Kidney epithelial cell (primary cell): ENCODE measurements around the gene AIF1L. TPM values are rescaled to one million over a fixed set of nuclear protein-coding genes. Genes with fewer than 3 reads are reported as not detected.

Source experiments
- DNase-seq: peaks from one replicate; pipeline ENCODE4 v3.0.0-alpha.2; 2010; ENCODE audit warnings: low read depth
- H3K27me3 ChIP-seq: 2 replicates; pipeline ENCODE4 v1.6.0; 2011; ENCODE audit warnings: low read length; ENCODE audit not compliant: control insufficient read depth, insufficient read depth
- H3K36me3 ChIP-seq: 2 replicates; pipeline ENCODE4 v1.5.1; 2011; ENCODE audit warnings: low read length; ENCODE audit not compliant: control insufficient read depth, insufficient read depth
- H3K4me3 ChIP-seq: 2 replicates; pipeline ENCODE4 v1.5.1; 2011; ENCODE audit warnings: low read depth, mild to moderate bottlenecking, control low read depth, low read length
- CTCF ChIP-seq: IDR thresholded peaks from 2 replicates; pipeline ENCODE4 v1.5.1; 2011; ENCODE audit warnings: mild to moderate bottlenecking, moderate library complexity, low read length, control low read depth, inconsistent platforms; ENCODE audit not compliant: insufficient read depth, poor library complexity, severe bottlenecking
- total RNA-seq: library from RNA; depleted of rRNA; stranded (reverse); fragments of >200 nt; gene quantifications from 2 replicates; pipeline ENCODE4 v1.2.3, GENCODE V29; 2015

The AIF1L gene
- total RNA-seq, 1 donor from 2014 or later, result 58.4 TPM

- no peaks in the 10 kb centered on the region for H3K27me3 ChIP-seq
- no peak for TF ChIP-seq CTCF
- H3K4me3 ChIP-seq, result no peak overlapping the region
- no peaks in the 10 kb centered on the region for H3K36me3 ChIP-seq
- DNase-seq, result no peak
Measured at GRCh38 chr9:131105952-131106351, 9.6 kb downstream of the AIF1L start.

- Histone ChIP-seq H3K27me3 (no peaks in the 10 kb centered on the region), H3K36me3 (no peaks in the 10 kb centered on the region), H3K4me3 (no peak overlapping the region)
- TF ChIP-seq CTCF, result no peak
- no peak for DNase-seq
Measured at GRCh38 chr9:131107760-131108159, 11.4 kb downstream of the AIF1L start.

DNA sequence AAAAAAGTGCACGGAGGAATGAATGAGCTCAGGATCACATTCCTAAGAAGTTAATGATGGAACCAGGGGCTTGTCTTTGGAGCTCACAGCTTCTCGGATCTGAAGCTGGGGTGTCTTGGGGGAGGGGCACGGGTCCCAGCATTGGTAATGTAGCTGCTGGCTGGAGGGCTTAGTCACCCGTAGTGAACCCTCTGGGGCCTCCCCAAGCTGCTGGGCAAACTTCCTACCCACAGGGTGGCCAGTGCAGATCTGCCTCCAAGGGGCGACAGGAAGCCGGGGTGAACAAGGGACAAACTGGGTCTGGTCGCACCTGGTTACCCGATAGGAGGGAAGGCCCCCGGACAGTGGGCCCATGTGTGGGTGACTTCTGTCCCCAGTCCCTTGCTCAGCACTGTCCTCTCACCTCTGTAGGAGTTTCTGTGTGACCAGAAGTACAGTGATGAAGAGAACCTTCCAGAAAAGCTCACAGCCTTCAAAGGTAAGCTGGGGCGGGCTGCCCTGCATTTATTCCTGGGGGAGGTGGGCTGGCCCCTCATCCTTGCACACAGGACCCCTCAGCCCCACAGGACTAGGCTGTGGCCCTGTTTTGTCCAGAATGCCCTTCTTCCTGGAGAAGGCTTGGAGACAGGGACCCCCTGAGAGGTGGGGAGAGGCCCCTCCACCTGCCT is 15.0 kb downstream of the AIF1L start:
- Histone ChIP-seq H3K4me3 (peak overlapping the region; percentile 34), H3K27me3 (no peaks in the 10 kb centered on the region), H3K36me3 (no peaks in the 10 kb centered on the region)
- DNase-seq, result peak; percentile 71
- TF ChIP-seq CTCF, result no peak

DNA sequence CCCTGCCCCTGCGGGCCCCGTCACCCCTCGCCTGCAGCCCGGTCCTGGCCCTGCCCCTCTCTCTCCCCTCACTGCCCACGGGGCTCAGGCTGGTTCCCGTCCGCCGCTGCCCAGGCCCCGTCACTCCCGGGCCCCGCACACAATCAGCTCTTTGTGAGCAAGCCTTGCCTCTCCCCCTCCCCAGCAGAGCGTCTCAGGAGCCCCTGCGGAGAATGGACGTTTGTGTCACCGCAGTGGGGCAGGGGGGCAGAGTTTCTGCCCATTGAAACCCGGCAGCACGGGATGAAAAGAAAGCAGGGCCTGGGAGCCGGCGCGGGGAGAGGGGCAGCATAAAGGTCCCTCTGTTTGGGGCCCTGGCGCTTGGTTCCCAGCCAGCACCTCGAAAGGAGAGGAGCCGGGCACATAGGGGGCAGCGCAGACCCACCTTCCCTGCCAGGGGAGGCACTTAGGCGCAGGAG is 15.6 kb downstream of the AIF1L start:
- DNase-seq, result no peak
- peak; percentile 4 for TF ChIP-seq CTCF
- Histone ChIP-seq H3K27me3 (no peaks in the 10 kb centered on the region), H3K4me3 (peak overlapping the region; percentile 34), H3K36me3 (no peaks in the 10 kb centered on the region)

- no peaks in the 10 kb centered on the region for H3K27me3 ChIP-seq
- peak overlapping the region; percentile 34 for H3K4me3 ChIP-seq
- H3K36me3 ChIP-seq, result no peaks in the 10 kb centered on the region
- no peak for TF ChIP-seq CTCF
- no peak for DNase-seq
Measured at GRCh38 chr9:131112374-131113154, 16.2 kb downstream of the AIF1L start.
